Endodermal cell (in vitro differentiated cells): ENCODE measurements around the gene CPED1. TPM values are rescaled to one million over a fixed set of nuclear protein-coding genes. Genes with fewer than 3 reads are reported as not detected.
"Not testable (repeated sequence)": the region's sequence is repeated elsewhere in the genome, so short reads cannot be mapped to it uniquely, and the experiment has no call there.

Experiments
- DNase-seq: peaks from one replicate; pipeline ENCODE4 v3.0.0-alpha.2; 2017
- H3K27ac ChIP-seq: 2 replicates; pipeline ENCODE4 v1.5.1; 2013; ENCODE audit warnings: mild to moderate bottlenecking, low read depth, low read length, moderate library complexity
- H3K27me3 ChIP-seq: 2 replicates; pipeline ENCODE4 v1.6.1; 2013; ENCODE audit warnings: mild to moderate bottlenecking, low read length, moderate library complexity; ENCODE audit not compliant: insufficient read depth, control insufficient read depth, poor library complexity, severe bottlenecking
- H3K36me3 ChIP-seq: 2 replicates; pipeline ENCODE4 v1.7.0; 2013; ENCODE audit warnings: mild to moderate bottlenecking, low read length, moderate library complexity; ENCODE audit not compliant: control insufficient read depth, insufficient read depth
- H3K4me1 ChIP-seq: one replicate; pipeline ENCODE4 v1.7.0; 2013; ENCODE audit warnings: low read length; ENCODE audit not compliant: control insufficient read depth, insufficient read depth
- H3K4me3 ChIP-seq: 2 replicates; pipeline ENCODE4 v1.5.1; 2013; ENCODE audit warnings: mild to moderate bottlenecking, low read length, moderate library complexity
- H3K9ac ChIP-seq: 2 replicates; pipeline ENCODE4 v1.6.1; 2013; ENCODE audit warnings: mild to moderate bottlenecking, low read length, moderate library complexity; ENCODE audit not compliant: poor library complexity, severe bottlenecking; ENCODE audit errors: extremely low read depth
- H3K9me3 ChIP-seq: 2 replicates; pipeline ENCODE4 v1.6.1; 2013; ENCODE audit warnings: mild to moderate bottlenecking, low read length, moderate library complexity; ENCODE audit not compliant: control insufficient read depth
- H3K27ac Mint-ChIP-seq: 2 replicates; pipeline ENCODE4 v1.8.0; 2020; ENCODE audit warnings: mixed read lengths
- H3K27me3 Mint-ChIP-seq: 2 replicates; pipeline ENCODE4 v1.8.0; 2021; ENCODE audit warnings: mild to moderate bottlenecking, mixed read lengths; ENCODE audit not compliant: insufficient read depth
- H3K36me3 Mint-ChIP-seq: 2 replicates; pipeline ENCODE4 v1.8.0; 2020; ENCODE audit warnings: low read depth, mixed read lengths
- H3K4me1 Mint-ChIP-seq: 2 replicates; pipeline ENCODE4 v1.8.0; 2020; ENCODE audit warnings: mixed read lengths
- H3K4me3 Mint-ChIP-seq: 2 replicates; pipeline ENCODE4 v1.8.0; 2020; ENCODE audit warnings: mild to moderate bottlenecking, moderate library complexity, mixed read lengths
- H3K9me3 Mint-ChIP-seq: 2 replicates; pipeline ENCODE4 v1.8.0; 2020; ENCODE audit warnings: mild to moderate bottlenecking, mixed read lengths
- whole genome bisulfite sequencing, 2 experiments: methylation state at CpG; one replicate each; pipeline versions ENCODE4 v1.1.5 to v1.1.7; 2013; ENCODE audit warnings: missing lambda C conversion rate in 2 of 2, mixed read lengths in 1 of 2; ENCODE audit not compliant: insufficient coverage in 1 of 2, insufficient read length in 1 of 2; 5-methylcytosine and 5-hydroxymethylcytosine counted together
- total RNA-seq, 2 donors: library from RNA; stranded (reverse); fragmentation: NEBNext Ultra II Directional in 1 of 2; extraction: Animal tissue kit (Norgen Biotek cat#: 25700) in 1 of 2; gene quantifications; 2 replicates in 1 of 2; 3 replicates in 1 of 2; pipeline ENCODE4 v1.2.1, GENCODE V29; 2021
- TF ChIP-seq, protein P1 (sequence below): fragments of 200-600 bp; sonication (generic); conservative IDR thresholded peaks from 2 replicates; pipeline ENCODE4 v1.5.0; 2021; ENCODE audit warnings: antibody characterized with exemption, mild to moderate bottlenecking

Gene CPED1
- total RNA-seq, 2 donors from 2014 or later: 1.1 TPM; not detected in 1

GRCh38 chr7:121057878-121058277 is 69.4 kb downstream of the CPED1 start:
- no peak overlapping the region for H3K27ac Mint-ChIP-seq
- H3K27me3 Mint-ChIP-seq: no peaks in the 10 kb centered on the region
- Histone ChIP-seq H3K27me3 (no peaks in the 10 kb centered on the region), H3K9me3 (no peaks in the 10 kb centered on the region), H3K27ac (no peak overlapping the region), H3K4me1 (no peaks in the 10 kb centered on the region), H3K36me3 (no peaks in the 10 kb centered on the region), H3K4me3 (no peak overlapping the region), H3K9ac (no peak overlapping the region)
- no peaks in the 10 kb centered on the region for H3K36me3 Mint-ChIP-seq
- peak; percentile 49 for DNase-seq
- TF ChIP-seq, protein P1, sequence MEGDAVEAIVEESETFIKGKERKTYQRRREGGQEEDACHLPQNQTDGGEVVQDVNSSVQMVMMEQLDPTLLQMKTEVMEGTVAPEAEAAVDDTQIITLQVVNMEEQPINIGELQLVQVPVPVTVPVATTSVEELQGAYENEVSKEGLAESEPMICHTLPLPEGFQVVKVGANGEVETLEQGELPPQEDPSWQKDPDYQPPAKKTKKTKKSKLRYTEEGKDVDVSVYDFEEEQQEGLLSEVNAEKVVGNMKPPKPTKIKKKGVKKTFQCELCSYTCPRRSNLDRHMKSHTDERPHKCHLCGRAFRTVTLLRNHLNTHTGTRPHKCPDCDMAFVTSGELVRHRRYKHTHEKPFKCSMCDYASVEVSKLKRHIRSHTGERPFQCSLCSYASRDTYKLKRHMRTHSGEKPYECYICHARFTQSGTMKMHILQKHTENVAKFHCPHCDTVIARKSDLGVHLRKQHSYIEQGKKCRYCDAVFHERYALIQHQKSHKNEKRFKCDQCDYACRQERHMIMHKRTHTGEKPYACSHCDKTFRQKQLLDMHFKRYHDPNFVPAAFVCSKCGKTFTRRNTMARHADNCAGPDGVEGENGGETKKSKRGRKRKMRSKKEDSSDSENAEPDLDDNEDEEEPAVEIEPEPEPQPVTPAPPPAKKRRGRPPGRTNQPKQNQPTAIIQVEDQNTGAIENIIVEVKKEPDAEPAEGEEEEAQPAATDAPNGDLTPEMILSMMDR: no peak
- WGBS, 2 experiments: 94 to 100% methylated on average over 5 of the region's 5 CpGs
- peaks cover 5% of the 10 kb centered on the region for H3K9me3 Mint-ChIP-seq
- no peaks in the 10 kb centered on the region for H3K4me1 Mint-ChIP-seq
- H3K4me3 Mint-ChIP-seq: no peak overlapping the region

GRCh38 chr7:121058975-121059374 is 70.5 kb downstream of the CPED1 start:
- H3K27me3 ChIP-seq: peaks cover 5% of the 10 kb centered on the region
- H3K4me1 ChIP-seq: no peaks in the 10 kb centered on the region
- H3K4me3 ChIP-seq: no peak overlapping the region
- H3K9me3 ChIP-seq: no peaks in the 10 kb centered on the region
- Mint-ChIP-seq H3K4me1 (peaks cover 1% of the 10 kb centered on the region), H3K9me3 (peaks cover 5% of the 10 kb centered on the region), H3K27ac (no peak overlapping the region), H3K4me3 (no peak overlapping the region), H3K36me3 (no peaks in the 10 kb centered on the region), H3K27me3 (no peaks in the 10 kb centered on the region)
- no peak overlapping the region for H3K9ac ChIP-seq
- WGBS, 2 experiments: 97% methylated on average over 2 of the region's 2 CpGs; no CpG with 5 or more reads in 1 of the 2 experiments
- DNase-seq: no peak
- no peaks in the 10 kb centered on the region for H3K36me3 ChIP-seq
- TF ChIP-seq, protein P1: no peak
- H3K27ac ChIP-seq: no peak overlapping the region

DNA sequence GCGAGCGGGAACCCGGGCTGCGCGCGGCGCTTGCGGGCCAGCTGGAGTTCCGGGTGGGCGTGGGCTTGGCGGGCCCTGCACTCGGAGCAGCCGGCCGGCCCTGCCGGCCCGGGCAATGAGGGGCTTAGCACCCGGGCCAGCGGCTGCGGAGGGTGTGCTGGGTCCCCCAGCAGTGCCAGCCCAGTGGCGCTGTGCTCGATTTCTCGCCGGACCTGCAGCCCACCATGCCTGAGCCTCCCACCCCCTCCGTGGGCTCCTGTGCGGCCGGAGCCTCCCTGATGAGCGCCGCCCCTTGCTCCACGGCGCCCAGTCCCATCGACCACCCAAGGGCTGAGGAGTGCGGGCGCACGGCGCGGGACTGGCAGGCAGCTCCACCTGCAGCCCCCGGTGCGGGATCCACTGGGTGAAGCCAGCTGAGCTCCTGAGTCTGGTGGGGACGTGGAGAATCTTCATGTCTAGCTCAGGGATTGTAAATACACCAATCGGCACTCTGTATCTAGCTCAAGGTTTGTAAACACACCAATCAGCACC is 71.5 kb downstream of the CPED1 start:
- not testable (repeated sequence) for H3K9ac ChIP-seq, H3K4me3 Mint-ChIP-seq, H3K27me3 Mint-ChIP-seq, H3K9me3 ChIP-seq, H3K36me3 ChIP-seq, H3K9me3 Mint-ChIP-seq, H3K27me3 ChIP-seq, DNase-seq, H3K36me3 Mint-ChIP-seq, H3K27ac ChIP-seq, H3K27ac Mint-ChIP-seq, H3K4me3 ChIP-seq, H3K4me1 ChIP-seq
- H3K4me1 Mint-ChIP-seq: peaks cover 12% of the 10 kb centered on the region
- 96 to 100% methylated on average over 6 to 38 of the region's 40 CpGs for WGBS, 2 experiments
